ENCODE results near the gene AHNAK. TPM values are rescaled to one million over a fixed set of nuclear protein-coding genes. Genes with fewer than 3 reads are reported as not detected.

AHNAK gene
- total RNA-seq, 3 donors from 2014 or later (not counting 1 experiment from before 2014, with no cell fraction given) = 623 to 740 (median 677) TPM

GRCh38 chr11:62401356-62401755 is 145.2 kb downstream of the AHNAK start:
- Histone ChIP-seq H3K27me3 (ENCODE audit: control insufficient read depth, insufficient read depth, low read length) (no peaks in the 10 kb centered on the region), H3K36me3 (ENCODE audit: control insufficient read depth, insufficient read depth, low read length) (no peaks in the 10 kb centered on the region), H3K4me1 (ENCODE audit: control insufficient read depth, insufficient read depth, low read length) (peaks cover 30% of the 10 kb centered on the region), H3K4me3 (ENCODE audit: low read length) (no peak overlapping the region), H3K27ac (ENCODE audit: low read length) (no peak overlapping the region), H3K9me3 (ENCODE audit: control insufficient read depth, insufficient read depth, low read length) (no peaks in the 10 kb centered on the region)
- WGBS (ENCODE audit: insufficient coverage) = 99% methylated on average over 5 of the region's 5 CpGs
- no peak for TF ChIP-seq CTCF (IDR thresholded peaks at IDR 0.05)
- no peaks in the 10 kb centered on the region for H3K36me3 Mint-ChIP-seq
- H3K27me3 Mint-ChIP-seq (ENCODE audit: low read depth in 2 of 2) = no peaks in the 10 kb centered on the region
- DNase-seq (no peak), ATAC-seq (no peak)
- peak overlapping the region in 1 of 2 donors; percentile 84 for H3K27ac Mint-ChIP-seq
- peaks cover 10 to 24% of the 10 kb centered on the region in 2 donors for H3K4me1 Mint-ChIP-seq
- peak overlapping the region; percentile 81 for H3K4me3 Mint-ChIP-seq
- intact Hi-C loops (cut with micrococcal nuclease) = no loop called here
- no peaks in the 10 kb centered on the region for H3K9me3 Mint-ChIP-seq

- ATAC-seq (no peak), DNase-seq (no peak)
- no peaks in the 10 kb centered on the region for H3K9me3 ChIP-seq (ENCODE audit: control insufficient read depth, insufficient read depth, low read length)
- TF ChIP-seq CTCF (IDR thresholded peaks at IDR 0.05) = no peak
- Mint-ChIP-seq H3K27me3 (ENCODE audit: low read depth in 2 of 2) (no peaks in the 10 kb centered on the region), H3K36me3 (no peaks in the 10 kb centered on the region), H3K27ac (no peak overlapping the region), H3K4me1 (peaks cover 10 to 24% of the 10 kb centered on the region in 2 donors), H3K9me3 (no peaks in the 10 kb centered on the region), H3K4me3 (no peak overlapping the region)
- 94% methylated on average over 9 of the region's 9 CpGs for WGBS (ENCODE audit: insufficient coverage)
- H3K4me1 ChIP-seq (ENCODE audit: control insufficient read depth, insufficient read depth, low read length) = peaks cover 30% of the 10 kb centered on the region
- intact Hi-C loops (cut with micrococcal nuclease) = no loop called here
- no peaks in the 10 kb centered on the region for H3K27me3 ChIP-seq (ENCODE audit: control insufficient read depth, insufficient read depth, low read length)
- no peak overlapping the region for H3K4me3 ChIP-seq (ENCODE audit: low read length)
- H3K36me3 ChIP-seq (ENCODE audit: control insufficient read depth, insufficient read depth, low read length) = no peaks in the 10 kb centered on the region
- H3K27ac ChIP-seq (ENCODE audit: low read length) = no peak overlapping the region
Measured at GRCh38 chr11:62400760-62401159, 145.8 kb downstream of the AHNAK start.

- DNase-seq = no peak
- intact Hi-C loops (cut with micrococcal nuclease) = no loop called here
- no peak for TF ChIP-seq CTCF (IDR thresholded peaks at IDR 0.05)
- H3K27ac ChIP-seq (ENCODE audit: low read length) = no peak overlapping the region
- no peaks in the 10 kb centered on the region for H3K9me3 Mint-ChIP-seq
- no peak for ATAC-seq
- no peak overlapping the region for H3K4me3 ChIP-seq (ENCODE audit: low read length)
- peaks cover 10 to 24% of the 10 kb centered on the region in 2 donors for H3K4me1 Mint-ChIP-seq
- H3K4me3 Mint-ChIP-seq = no peak overlapping the region
- H3K4me1 ChIP-seq (ENCODE audit: control insufficient read depth, insufficient read depth, low read length) = peaks cover 30% of the 10 kb centered on the region
- no peaks in the 10 kb centered on the region for H3K36me3 Mint-ChIP-seq
- no peaks in the 10 kb centered on the region for H3K27me3 Mint-ChIP-seq (ENCODE audit: low read depth in 2 of 2)
- 97% methylated on average over 6 of the region's 6 CpGs for WGBS (ENCODE audit: insufficient coverage)
- H3K9me3 ChIP-seq (ENCODE audit: control insufficient read depth, insufficient read depth, low read length) = no peaks in the 10 kb centered on the region
- no peaks in the 10 kb centered on the region for H3K36me3 ChIP-seq (ENCODE audit: control insufficient read depth, insufficient read depth, low read length)
- H3K27ac Mint-ChIP-seq = no peak overlapping the region
- no peaks in the 10 kb centered on the region for H3K27me3 ChIP-seq (ENCODE audit: control insufficient read depth, insufficient read depth, low read length)
Measured at GRCh38 chr11:62400281-62400680, 146.3 kb downstream of the AHNAK start.

- Histone ChIP-seq H3K4me1 (ENCODE audit: control insufficient read depth, insufficient read depth, low read length) (peaks cover 30% of the 10 kb centered on the region), H3K36me3 (ENCODE audit: control insufficient read depth, insufficient read depth, low read length) (no peaks in the 10 kb centered on the region), H3K27me3 (ENCODE audit: control insufficient read depth, insufficient read depth, low read length) (no peaks in the 10 kb centered on the region), H3K4me3 (ENCODE audit: low read length) (no peak overlapping the region), H3K27ac (ENCODE audit: low read length) (no peak overlapping the region), H3K9me3 (ENCODE audit: control insufficient read depth, insufficient read depth, low read length) (no peaks in the 10 kb centered on the region)
- WGBS (ENCODE audit: insufficient coverage) = 88% methylated on average over 7 of the region's 7 CpGs
- Mint-ChIP-seq H3K27ac (no peak overlapping the region), H3K4me1 (peaks cover 13 to 27% of the 10 kb centered on the region in 2 donors), H3K4me3 (no peak overlapping the region), H3K9me3 (no peaks in the 10 kb centered on the region), H3K27me3 (ENCODE audit: low read depth in 2 of 2) (no peaks in the 10 kb centered on the region), H3K36me3 (no peaks in the 10 kb centered on the region)
- ATAC-seq (no peak), DNase-seq (no peak)
- TF ChIP-seq CTCF (IDR thresholded peaks at IDR 0.05) = no peak
- intact Hi-C loops (cut with micrococcal nuclease) = loop anchor here (10.0 kb wide), 1 partner anchor 465 kb away; no protein-coding TSS in a partner anchor
Measured at GRCh38 chr11:62399878-62400266, 146.7 kb downstream of the AHNAK start.
